HEK293T (cell line): Measurements from ENCODE around the gene TK2.

Source experiments
- BHLHE40 ChIP-seq: fragments of 450-650 bp; IDR thresholded peaks from 2 replicates; pipeline ENCODE4 v1.6.1; 2016; ENCODE audit warnings: mild to moderate bottlenecking, moderate library complexity, borderline replicate concordance
- CTBP1 ChIP-seq: fragments of 450-650 bp; IDR thresholded peaks from 2 replicates; pipeline ENCODE4 v1.6.1; 2016; ENCODE audit warnings: borderline replicate concordance
- FOXA1 ChIP-seq: fragments of 450-650 bp; IDR thresholded peaks from 2 replicates; pipeline ENCODE4 v1.6.1; 2016; ENCODE audit warnings: mild to moderate bottlenecking
- L3MBTL2 ChIP-seq: fragments of 450-650 bp; conservative IDR thresholded peaks from 2 replicates; pipeline ENCODE4 v1.6.1; 2016; ENCODE audit warnings: mild to moderate bottlenecking
- NFRKB ChIP-seq: fragments of 450-650 bp; IDR thresholded peaks from 2 replicates; pipeline ENCODE4 v1.6.1; 2016; ENCODE audit warnings: mild to moderate bottlenecking, moderate library complexity
- SP1 ChIP-seq: fragments of 450-650 bp; IDR thresholded peaks from 2 replicates; pipeline ENCODE4 v1.6.1; 2017

- no peak for TF ChIP-seq L3MBTL2
- no peak for TF ChIP-seq BHLHE40
- no peak for TF ChIP-seq FOXA1
- TF ChIP-seq CTBP1, result no peak
- no peak for TF ChIP-seq NFRKB
- TF ChIP-seq SP1, result no peak
These were observed 13.1 kb upstream of the TK2 start for GRCh38 chr16:66562986-66563385.
